ENCODE measurements around the gene SGSH. TPM values are rescaled to one million over a fixed set of nuclear protein-coding genes. Genes with fewer than 3 reads are reported as not detected.

The SGSH gene
- total RNA-seq, 1 experiment from 2014 or later, result 19.8 TPM

- Histone ChIP-seq H3K27me3 (ENCODE audit: insufficient read depth, low read length) (no peaks in the 10 kb centered on the region), H3K18ac (ENCODE audit: insufficient read length, low read depth, low read length) (peak within 1 kb of the TSS; percentile 1), H4K91ac (ENCODE audit: insufficient read length, low read depth, low read length) (no peak within 1 kb of the TSS), H3K79me1 (ENCODE audit: insufficient read depth, low read depth, low read length, poor library complexity, severe bottlenecking) (no peaks in the 10 kb centered on the region), H2BK12ac (ENCODE audit: insufficient read length, low read depth, low read length) (no peak within 1 kb of the TSS), H2AFZ (ENCODE audit: low read length) (no peak within 1 kb of the TSS), H2AK5ac (ENCODE audit: insufficient read length, low read length) (no peak within 1 kb of the TSS), H3K23ac (ENCODE audit: insufficient read length, low read depth, low read length) (no peak within 1 kb of the TSS), H3K79me2 (ENCODE audit: insufficient read depth, low read length) (no peaks in the 10 kb centered on the region), H3K4me2 (ENCODE audit: insufficient read depth, insufficient read length, low read length) (peak within 1 kb of the TSS; percentile 31), H4K5ac (ENCODE audit: insufficient read length, low read depth, low read length) (no peak within 1 kb of the TSS), H3K14ac (ENCODE audit: insufficient read depth, low read length) (peak within 1 kb of the TSS; percentile 86; the same call in 1 of the 2 replicates), H3K9me3 (ENCODE audit: control insufficient read depth, low read depth, low read length) (no peaks in the 10 kb centered on the region), H3K23me2 (ENCODE audit: insufficient read length, low read depth, low read length, poor library complexity, severe bottlenecking) (no peaks in the 10 kb centered on the region), H2BK120ac (ENCODE audit: low read depth, low read length, poor library complexity, severe bottlenecking) (no peak within 1 kb of the TSS), H4K8ac (replicated peaks; ENCODE audit: insufficient read length, low read depth, low read length) (no peak within 1 kb of the TSS), H3K27ac (ENCODE audit: insufficient read length, low read depth, low read length) (peak within 1 kb of the TSS; percentile 77), H2BK5ac (ENCODE audit: insufficient read length, low read length) (no peak within 1 kb of the TSS), H4K20me1 (ENCODE audit: control insufficient read depth, insufficient read depth, insufficient read length) (no peaks in the 10 kb centered on the region), H3T11ph (ENCODE audit: low read length) (no peak within 1 kb of the TSS), H2BK20ac (ENCODE audit: low read depth, low read length, poor library complexity, severe bottlenecking) (no peak within 1 kb of the TSS), H3K4ac (ENCODE audit: low read depth, low read length) (peak within 1 kb of the TSS; percentile 67; the same call in 1 of the 2 replicates), H3K56ac (ENCODE audit: insufficient read length, low read depth, low read length) (no peak within 1 kb of the TSS), H2BK15ac (ENCODE audit: low read depth, low read length) (no peak within 1 kb of the TSS), H3K4me1 (ENCODE audit: insufficient read depth, low read length) (peaks cover 10% of the 10 kb centered on the region; the same call in 1 of the 2 replicates), H3K9ac (ENCODE audit: extremely low read depth, insufficient read length, low read length) (peak within 1 kb of the TSS; percentile 88)
- Mint-ChIP-seq H3K4me1 (peaks cover 40 to 53% of the 10 kb centered on the region in 2 experiments), H3K9me3 (no peaks in the 10 kb centered on the region; a peak in 1 of 5 replicates), H3K4me3 (peak within 1 kb of the TSS; percentile 78 to 89), H3K27me3 (ENCODE audit: low read depth) (no peaks in the 10 kb centered on the region), H3K36me3 (ENCODE audit: insufficient read depth in 1 of 3, low read depth in 3 of 3) (peaks cover 10 to 13% (median 12%) of the 10 kb centered on the region in 3 experiments), H3K27ac (peak within 1 kb of the TSS; percentile 89 to 97 (median 95))
- peak; percentile 58 for DNase-seq
- no peak for TF ChIP-seq CTCF (conservative IDR thresholded peaks at IDR 0.05)
- WGBS (ENCODE audit: extremely low coverage, insufficient read length, low lambda C conversion rate), result no CpG with 5 or more reads among the region's 54 CpGs
Observed at GRCh38 chr17:80260791-80261158, 40.6 kb upstream of the SGSH start, which contains the start of gene RNF213. TSS of gene RNF213 (plus strand) at chr17:80260852. CDS start at chr17:80263682, 2,830 bp downstream.
